Lower lobe of right lung (tissue), 2 donors: Measurements from ENCODE around the gene EML3. TPM values are rescaled to one million over a fixed set of nuclear protein-coding genes. Genes with fewer than 3 reads are reported as not detected.
A peak's percentile ranks its signal among the peaks of the same experiment; 100 is the strongest.

ENCODE experiments used
- ATAC-seq, 2 donors: fragments of 200-7000 bp; cut with Tn5 transposase; one replicate each; pipeline ENCODE4 v1.9.1; 2020 to 2022; ENCODE audit warnings: mild to moderate bottlenecking in 2 of 2, moderate library complexity in 2 of 2
- DNase-seq: peaks from one replicate; pipeline ENCODE4 v3.0.0-alpha.2; 2020
- H3K27ac ChIP-seq: fragments of 200-600 bp; one replicate; pipeline ENCODE4 v1.8.0; 2022
- H3K27me3 ChIP-seq: fragments of 200-600 bp; one replicate; pipeline ENCODE4 v1.8.0; 2022; ENCODE audit warnings: low read depth
- H3K36me3 ChIP-seq: fragments of 200-600 bp; one replicate; pipeline ENCODE4 v1.8.0; 2022; ENCODE audit warnings: mild to moderate bottlenecking
- H3K4me1 ChIP-seq: fragments of 200-600 bp; one replicate; pipeline ENCODE4 v1.8.0; 2022
- H3K4me3 ChIP-seq: fragments of 200-600 bp; one replicate; pipeline ENCODE4 v1.8.0; 2022; ENCODE audit warnings: mild to moderate bottlenecking
- H3K9me3 ChIP-seq: fragments of 200-600 bp; one replicate; pipeline ENCODE4 v1.8.0; 2022
- CTCF ChIP-seq: fragments of 200-600 bp; IDR thresholded peaks from one replicate; pipeline ENCODE4 v1.8.0; 2022; ENCODE audit warnings: antibody characterized with exemption, mild to moderate bottlenecking
- intact Hi-C: fragments of 100-400 bp; cut with DNase I; formaldehyde crosslinking; loops from one replicate; pipeline ENCODE4 v1.11.0; 2022
- total RNA-seq: library from RNA; stranded (reverse); fragmentation: NEBNext Ultra II Directional; extraction: Animal tissue kit (Norgen Biotek cat#: 25700); gene quantifications from one replicate; pipeline ENCODE4 v1.2.1, GENCODE V29; 2021
- donor health status: DM: no; HTN: yes; CAD: no; lungs with severe emphysema.

EML3 gene
- total RNA-seq, 1 donor from 2014 or later: 69.3 TPM

- no peak for ATAC-seq
- H3K9me3 ChIP-seq: no peaks in the 10 kb centered on the region
- H3K27me3 ChIP-seq: no peaks in the 10 kb centered on the region
- H3K27ac ChIP-seq: no peak overlapping the region
- no peak for TF ChIP-seq CTCF
- intact Hi-C loops: no loop called here
- peaks cover 30% of the 10 kb centered on the region for H3K4me1 ChIP-seq
- H3K4me3 ChIP-seq: no peak overlapping the region
- no peak for DNase-seq
- peaks cover 56% of the 10 kb centered on the region for H3K36me3 ChIP-seq
Measured at GRCh38 chr11:62603776-62604299, 8.7 kb downstream of the EML3 start.

GRCh38 chr11:62603072-62603408 is 9.5 kb downstream of the EML3 start:
- H3K4me3 ChIP-seq: peak overlapping the region; percentile 99
- no peaks in the 10 kb centered on the region for H3K27me3 ChIP-seq
- peaks cover 56% of the 10 kb centered on the region for H3K36me3 ChIP-seq
- peaks cover 36% of the 10 kb centered on the region for H3K4me1 ChIP-seq
- intact Hi-C loops: no loop called here
- peak overlapping the region; percentile 99 for H3K27ac ChIP-seq
- no peak for TF ChIP-seq CTCF
- H3K9me3 ChIP-seq: no peaks in the 10 kb centered on the region
- no peak for ATAC-seq
- no peak for DNase-seq

GRCh38 chr11:62602141-62603071 is 10.2 kb downstream of the EML3 start:
- no peaks in the 10 kb centered on the region for H3K9me3 ChIP-seq
- H3K27ac ChIP-seq: peak overlapping the region; percentile 99
- peak; percentile 78 for DNase-seq
- H3K4me3 ChIP-seq: peak overlapping the region; percentile 99
- peak; percentile 67 to 77 for ATAC-seq
- no peak for TF ChIP-seq CTCF
- peaks cover 36% of the 10 kb centered on the region for H3K4me1 ChIP-seq
- intact Hi-C loops: no loop called here
- H3K27me3 ChIP-seq: no peaks in the 10 kb centered on the region
- peaks cover 57% of the 10 kb centered on the region for H3K36me3 ChIP-seq

GRCh38 chr11:62601372-62602140 is 11.0 kb downstream of the EML3 start, which contains the start of gene MTA2:
MTA2 (minus strand) TSS chr11:62601865; CDS start chr11:62601450, 415 bp downstream.
- intact Hi-C loops: no loop called here
- Histone ChIP-seq H3K9me3 (no peaks in the 10 kb centered on the region), H3K27ac (peak within 1 kb of the TSS; percentile 99), H3K27me3 (no peaks in the 10 kb centered on the region), H3K36me3 (peaks cover 58% of the 10 kb centered on the region), H3K4me3 (peak within 1 kb of the TSS; percentile 99), H3K4me1 (peaks cover 36% of the 10 kb centered on the region)
- peak; percentile 98 for DNase-seq
- no peak for TF ChIP-seq CTCF
- ATAC-seq: peak; percentile 94

- DNase-seq: no peak
- Histone ChIP-seq H3K36me3 (peaks cover 58% of the 10 kb centered on the region), H3K4me1 (peaks cover 36% of the 10 kb centered on the region), H3K27ac (peak overlapping the region; percentile 99), H3K27me3 (no peaks in the 10 kb centered on the region), H3K9me3 (no peaks in the 10 kb centered on the region), H3K4me3 (peak overlapping the region; percentile 99)
- intact Hi-C loops: no loop called here
- ATAC-seq: peak; percentile 38 to 61
- no peak for TF ChIP-seq CTCF
Measured at GRCh38 chr11:62601122-62601371, 11.5 kb downstream of the EML3 start.
